ENCODE measurements around the gene RPS27. TPM values are rescaled to one million over a fixed set of nuclear protein-coding genes. Genes with fewer than 3 reads are reported as not detected.

RPS27 gene
- total and polyA plus RNA-seq, 2 of the 13 experiments (the other 11 are each of a cell fraction or from before 2014, with no cell fraction given), result 3,737 to 9,964 TPM

DNA sequence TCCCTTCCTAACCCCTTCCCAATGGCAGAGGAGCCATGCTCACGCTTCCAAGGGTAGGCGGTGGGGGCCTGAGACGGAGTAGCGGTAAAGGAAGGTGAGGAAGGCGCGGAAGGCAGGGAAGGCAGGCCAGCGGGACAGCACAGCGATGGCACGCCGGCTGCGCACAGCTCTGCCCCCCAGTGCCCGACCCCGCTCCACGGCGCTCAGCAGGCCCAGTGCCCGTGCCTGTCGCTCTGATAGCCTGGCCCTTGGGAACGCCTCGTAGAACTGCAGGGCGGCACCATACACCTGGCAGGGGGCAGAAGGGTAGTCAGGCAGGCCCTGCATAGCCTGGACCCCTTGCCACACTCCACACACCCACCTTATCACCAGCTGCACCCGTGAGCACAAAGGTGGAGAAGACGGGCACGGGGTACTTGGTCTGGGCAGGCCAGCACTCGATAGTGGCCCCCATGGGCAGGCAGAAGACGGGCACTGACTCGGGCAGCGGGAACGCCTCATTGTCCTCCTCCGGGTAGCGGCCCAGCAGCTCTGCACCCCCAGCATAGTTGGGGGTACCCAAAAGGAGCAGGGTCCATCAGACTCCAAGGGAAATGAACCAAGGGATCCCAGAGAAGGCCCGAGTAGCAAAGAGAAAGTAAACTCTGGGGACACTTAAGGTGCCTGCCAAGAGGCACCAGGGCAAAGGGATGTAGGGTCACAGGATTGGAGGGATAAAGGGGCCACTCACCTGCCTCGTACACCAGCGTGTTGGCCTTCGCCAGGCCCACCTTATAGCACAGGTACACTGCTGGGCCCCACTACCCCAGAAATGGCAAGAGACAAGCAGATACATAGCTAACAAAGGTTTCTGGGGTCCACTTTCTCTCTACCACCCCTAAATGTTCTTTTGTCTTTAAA is 48.5 kb upstream of the RPS27 start:
- no peaks in the 10 kb centered on the region for H3K27me3 ChIP-seq (ENCODE audit: control insufficient read depth in 1 of 2, insufficient read depth in 2 of 2, low read length in 2 of 2)
- H2AFZ ChIP-seq (ENCODE audit: low read length), result no peak overlapping the region
- H3K4me1 ChIP-seq (ENCODE audit: insufficient read depth, low read length), result peaks cover 36% of the 10 kb centered on the region
- intact Hi-C loops (cut with micrococcal nuclease; ENCODE audit: unreplicated experiment), result no loop called here
- WGBS (ENCODE audit: low lambda C conversion rate), result 97% methylated on average over 34 of the region's 34 CpGs
- H3K79me2 ChIP-seq (ENCODE audit: insufficient read depth, low read length), result peaks cover 11% of the 10 kb centered on the region
- no TSS peak for BruUV-seq (replicated peaks)
- H4K20me1 ChIP-seq (ENCODE audit: insufficient read depth, low read length), result no peaks in the 10 kb centered on the region
- peaks cover 11 to 41% of the 10 kb centered on the region in 2 experiments; a peak in 4 of 5 replicates for H3K36me3 ChIP-seq (replicated peaks in 1 of 2; ENCODE audit: control insufficient read depth in 1 of 2, insufficient read depth in 2 of 2, low read length in 2 of 2)
- no peak overlapping the region for H3K27ac ChIP-seq (ENCODE audit: extremely low read length, insufficient read depth, low read length)
- H3K9me3 ChIP-seq (ENCODE audit: low read length), result no peaks in the 10 kb centered on the region
- in situ Hi-C loops (cut with HindIII; ENCODE audit: extremely low pct_ligation_motif_present, low pct_unique_long_range_greater_than_20kb), result loop anchor here (10.0 kb wide), 1 partner anchor 117 kb away; no protein-coding TSS in a partner anchor
- ATAC-seq (no peak), FAIRE-seq (no peak), DNase-seq (ENCODE audit: low spot score) (no peak)
- POLR2A ChIA-PET, result interaction anchor here (0.5 kb wide), 1 partner anchor 17 kb away, joined by 3 read pairs; no protein-coding TSS in a partner anchor
- H3K9ac ChIP-seq (ENCODE audit: insufficient read depth, low read depth, low read length), result no peak overlapping the region
- H3K4me2 ChIP-seq (ENCODE audit: low read depth, low read length), result no peak overlapping the region
- CTCF ChIA-PET (ENCODE audit: low intra/inter-chr PET ratio, low total read pairs), result no interaction called here
- H3K4me3 ChIP-seq (replicated peaks in 1 of 3; ENCODE audit: insufficient read depth in 1 of 3, low read depth in 2 of 3, low read length in 3 of 3), result no peak overlapping the region
- peak; percentile 51 for TF ChIP-seq AGO2 (optimal IDR thresholded peaks at IDR 0.05; ENCODE audit: low read depth, low read length)
- TF ChIP-seq SMARCC2 (IDR thresholded peaks at IDR 0.05), result no peak
- no peak for TF ChIP-seq ZBTB42 (CRISPR knock-in tag; IDR thresholded peaks at IDR 0.05)
- TF ChIP-seq, protein P1, sequence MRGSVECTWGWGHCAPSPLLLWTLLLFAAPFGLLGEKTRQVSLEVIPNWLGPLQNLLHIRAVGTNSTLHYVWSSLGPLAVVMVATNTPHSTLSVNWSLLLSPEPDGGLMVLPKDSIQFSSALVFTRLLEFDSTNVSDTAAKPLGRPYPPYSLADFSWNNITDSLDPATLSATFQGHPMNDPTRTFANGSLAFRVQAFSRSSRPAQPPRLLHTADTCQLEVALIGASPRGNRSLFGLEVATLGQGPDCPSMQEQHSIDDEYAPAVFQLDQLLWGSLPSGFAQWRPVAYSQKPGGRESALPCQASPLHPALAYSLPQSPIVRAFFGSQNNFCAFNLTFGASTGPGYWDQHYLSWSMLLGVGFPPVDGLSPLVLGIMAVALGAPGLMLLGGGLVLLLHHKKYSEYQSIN (CRISPR knock-in tag; IDR thresholded peaks at IDR 0.05; ENCODE audit: borderline replicate concordance), result no peak
- no peak for TF ChIP-seq ZNF207 (IDR thresholded peaks at IDR 0.05; ENCODE audit: borderline replicate concordance)
- no peak for TF ChIP-seq HNRNPL (IDR thresholded peaks at IDR 0.05; ENCODE audit: low read depth, low read length)
- no peak for TF ChIP-seq SRSF1 (optimal IDR thresholded peaks at IDR 0.05; ENCODE audit: low read depth, low read length)
- TF ChIP-seq ZFP1 (CRISPR knock-in tag; IDR thresholded peaks at IDR 0.05), result no peak
- TF ChIP-seq SMARCE1 (IDR thresholded peaks at IDR 0.05; ENCODE audit: borderline replicate concordance), result no peak
- TF ChIP-seq, protein P2, sequence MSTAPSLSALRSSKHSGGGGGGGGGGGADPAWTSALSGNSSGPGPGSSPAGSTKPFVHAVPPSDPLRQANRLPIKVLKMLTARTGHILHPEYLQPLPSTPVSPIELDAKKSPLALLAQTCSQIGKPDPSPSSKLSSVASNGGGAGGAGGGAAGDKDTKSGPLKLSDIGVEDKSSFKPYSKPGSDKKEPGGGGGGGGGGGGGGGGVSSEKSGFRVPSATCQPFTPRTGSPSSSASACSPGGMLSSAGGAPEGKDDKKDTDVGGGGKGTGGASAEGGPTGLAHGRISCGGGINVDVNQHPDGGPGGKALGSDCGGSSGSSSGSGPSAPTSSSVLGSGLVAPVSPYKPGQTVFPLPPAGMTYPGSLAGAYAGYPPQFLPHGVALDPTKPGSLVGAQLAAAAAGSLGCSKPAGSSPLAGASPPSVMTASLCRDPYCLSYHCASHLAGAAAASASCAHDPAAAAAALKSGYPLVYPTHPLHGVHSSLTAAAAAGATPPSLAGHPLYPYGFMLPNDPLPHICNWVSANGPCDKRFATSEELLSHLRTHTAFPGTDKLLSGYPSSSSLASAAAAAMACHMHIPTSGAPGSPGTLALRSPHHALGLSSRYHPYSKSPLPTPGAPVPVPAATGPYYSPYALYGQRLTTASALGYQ (CRISPR knock-in tag; IDR thresholded peaks at IDR 0.05), result no peak
- no peak for TF ChIP-seq ZFP36L2 (CRISPR knock-in tag; IDR thresholded peaks at IDR 0.05)
- TF ChIP-seq RBFOX2 (IDR thresholded peaks at IDR 0.05; ENCODE audit: low read depth, low read length), result peak; percentile 38; the same call in 1 of the 2 replicates
- TF ChIP-seq, protein P3, sequence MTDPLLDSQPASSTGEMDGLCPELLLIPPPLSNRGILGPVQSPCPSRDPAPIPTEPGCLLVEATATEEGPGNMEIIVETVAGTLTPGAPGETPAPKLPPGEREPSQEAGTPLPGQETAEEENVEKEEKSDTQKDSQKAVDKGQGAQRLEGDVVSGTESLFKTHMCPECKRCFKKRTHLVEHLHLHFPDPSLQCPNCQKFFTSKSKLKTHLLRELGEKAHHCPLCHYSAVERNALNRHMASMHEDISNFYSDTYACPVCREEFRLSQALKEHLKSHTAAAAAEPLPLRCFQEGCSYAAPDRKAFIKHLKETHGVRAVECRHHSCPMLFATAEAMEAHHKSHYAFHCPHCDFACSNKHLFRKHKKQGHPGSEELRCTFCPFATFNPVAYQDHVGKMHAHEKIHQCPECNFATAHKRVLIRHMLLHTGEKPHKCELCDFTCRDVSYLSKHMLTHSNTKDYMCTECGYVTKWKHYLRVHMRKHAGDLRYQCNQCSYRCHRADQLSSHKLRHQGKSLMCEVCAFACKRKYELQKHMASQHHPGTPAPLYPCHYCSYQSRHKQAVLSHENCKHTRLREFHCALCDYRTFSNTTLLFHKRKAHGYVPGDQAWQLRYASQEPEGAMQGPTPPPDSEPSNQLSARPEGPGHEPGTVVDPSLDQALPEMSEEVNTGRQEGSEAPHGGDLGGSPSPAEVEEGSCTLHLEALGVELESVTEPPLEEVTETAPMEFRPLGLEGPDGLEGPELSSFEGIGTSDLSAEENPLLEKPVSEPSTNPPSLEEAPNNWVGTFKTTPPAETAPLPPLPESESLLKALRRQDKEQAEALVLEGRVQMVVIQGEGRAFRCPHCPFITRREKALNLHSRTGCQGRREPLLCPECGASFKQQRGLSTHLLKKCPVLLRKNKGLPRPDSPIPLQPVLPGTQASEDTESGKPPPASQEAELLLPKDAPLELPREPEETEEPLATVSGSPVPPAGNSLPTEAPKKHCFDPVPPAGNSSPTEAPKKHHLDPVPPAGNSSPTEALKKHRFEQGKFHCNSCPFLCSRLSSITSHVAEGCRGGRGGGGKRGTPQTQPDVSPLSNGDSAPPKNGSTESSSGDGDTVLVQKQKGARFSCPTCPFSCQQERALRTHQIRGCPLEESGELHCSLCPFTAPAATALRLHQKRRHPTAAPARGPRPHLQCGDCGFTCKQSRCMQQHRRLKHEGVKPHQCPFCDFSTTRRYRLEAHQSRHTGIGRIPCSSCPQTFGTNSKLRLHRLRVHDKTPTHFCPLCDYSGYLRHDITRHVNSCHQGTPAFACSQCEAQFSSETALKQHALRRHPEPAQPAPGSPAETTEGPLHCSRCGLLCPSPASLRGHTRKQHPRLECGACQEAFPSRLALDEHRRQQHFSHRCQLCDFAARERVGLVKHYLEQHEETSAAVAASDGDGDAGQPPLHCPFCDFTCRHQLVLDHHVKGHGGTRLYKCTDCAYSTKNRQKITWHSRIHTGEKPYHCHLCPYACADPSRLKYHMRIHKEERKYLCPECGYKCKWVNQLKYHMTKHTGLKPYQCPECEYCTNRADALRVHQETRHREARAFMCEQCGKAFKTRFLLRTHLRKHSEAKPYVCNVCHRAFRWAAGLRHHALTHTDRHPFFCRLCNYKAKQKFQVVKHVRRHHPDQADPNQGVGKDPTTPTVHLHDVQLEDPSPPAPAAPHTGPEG (CRISPR knock-in tag; IDR thresholded peaks at IDR 0.05), result no peak
- no peak for TF ChIP-seq EZH2 (conservative IDR thresholded peaks at IDR 0.05; ENCODE audit: low read depth, low read length)
- TF ChIP-seq, protein P4, sequence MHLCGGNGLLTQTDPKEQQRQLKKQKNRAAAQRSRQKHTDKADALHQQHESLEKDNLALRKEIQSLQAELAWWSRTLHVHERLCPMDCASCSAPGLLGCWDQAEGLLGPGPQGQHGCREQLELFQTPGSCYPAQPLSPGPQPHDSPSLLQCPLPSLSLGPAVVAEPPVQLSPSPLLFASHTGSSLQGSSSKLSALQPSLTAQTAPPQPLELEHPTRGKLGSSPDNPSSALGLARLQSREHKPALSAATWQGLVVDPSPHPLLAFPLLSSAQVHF (CRISPR knock-in tag; IDR thresholded peaks at IDR 0.05), result no peak
